Measurements from ENCODE around the gene ADGRV1. TPM values are rescaled to one million over a fixed set of nuclear protein-coding genes. Genes with fewer than 3 reads are reported as not detected.

The ADGRV1 gene
- polyA plus RNA-seq, 3 donors = 0.18 to 0.33 TPM; not detected in 1

GRCh38 chr5:91162534-91163381, 604.2 kb downstream of the ADGRV1 start:
- H3K27me3 ChIP-seq (ENCODE audit: control insufficient read depth in 2 of 2, insufficient read depth in 2 of 2, low read length in 2 of 2) = no peaks in the 10 kb centered on the region
- H3K36me3 ChIP-seq (replicated peaks in 1 of 2; ENCODE audit: control insufficient read depth in 1 of 2, insufficient read depth in 2 of 2, low read length in 2 of 2) = no peaks in the 10 kb centered on the region
- no peaks in the 10 kb centered on the region for H3K9me3 ChIP-seq (replicated peaks in 1 of 2; ENCODE audit: control insufficient read depth in 1 of 2, insufficient read depth in 1 of 2, low read length in 2 of 2)
- H3K4me1 Mint-ChIP-seq = peaks cover 32% of the 10 kb centered on the region
- WGBS (ENCODE audit: insufficient coverage) = 4% methylated on average over 4 of the region's 6 CpGs
- H3K27ac Mint-ChIP-seq = peak overlapping the region; percentile 97 to 100 (median 99)
- H3K27ac ChIP-seq (ENCODE audit: low read depth in 1 of 2, low read length in 2 of 2) = peak overlapping the region; percentile 91 to 95
- no peaks in the 10 kb centered on the region for H4K20me1 ChIP-seq (ENCODE audit: insufficient read depth, low read length)
- DNase-seq = peak; percentile 96 to 99 (median 99)
- peak overlapping the region in 1 of 2 donors; percentile 75 for H3K4me3 Mint-ChIP-seq
- peak overlapping the region; percentile 52 for H3K9ac ChIP-seq (ENCODE audit: insufficient read depth, low read length, poor library complexity, severe bottlenecking)
- peaks cover 0 to 2% of the 10 kb centered on the region in 2 donors for H3K36me3 Mint-ChIP-seq
- peaks cover 0 to 4% (median 0%) of the 10 kb centered on the region in 3 donors for H3K27me3 Mint-ChIP-seq (ENCODE audit: low read depth in 3 of 3)
- no peaks in the 10 kb centered on the region for H3K79me2 ChIP-seq (ENCODE audit: insufficient read depth, low read length)
- H3K4me1 ChIP-seq (ENCODE audit: control insufficient read depth in 1 of 2, insufficient read depth in 2 of 2, low read length in 2 of 2) = peaks cover 29 to 35% of the 10 kb centered on the region in 2 donors
- no peak for TF ChIP-seq CTCF (IDR thresholded peaks at IDR 0.05)
- no peaks in the 10 kb centered on the region for H3K9me3 Mint-ChIP-seq
- peak overlapping the region; percentile 37 for H2AFZ ChIP-seq (ENCODE audit: insufficient read depth, low read depth, low read length, poor library complexity, severe bottlenecking)
- H3K4me3 ChIP-seq (replicated peaks in 1 of 3; ENCODE audit: low read depth in 2 of 3, low read length in 3 of 3) = peak overlapping the region in 1 of 3 experiments; percentile 54
- H3K4me2 ChIP-seq (replicated peaks; ENCODE audit: extremely low read depth, low read length, poor library complexity, severe bottlenecking) = peak overlapping the region; percentile 52
- intact Hi-C loops (cut with micrococcal nuclease) = loop anchor here (2.0 to 5.0 kb wide), 4 partner anchors 60 to 220 kb away; partner anchors contain the start of gene ARRDC3 (in 1 of the 2)

- Histone ChIP-seq H3K9ac (ENCODE audit: insufficient read depth, low read length, poor library complexity, severe bottlenecking) (no peak overlapping the region), H3K9me3 (replicated peaks in 1 of 2; ENCODE audit: control insufficient read depth in 1 of 2, insufficient read depth in 1 of 2, low read length in 2 of 2) (no peaks in the 10 kb centered on the region), H3K4me3 (replicated peaks in 1 of 3; ENCODE audit: low read depth in 2 of 3, low read length in 3 of 3) (no peak overlapping the region), H3K4me1 (ENCODE audit: control insufficient read depth in 1 of 2, insufficient read depth in 2 of 2, low read length in 2 of 2) (peaks cover 29 to 38% of the 10 kb centered on the region in 2 donors), H2AFZ (ENCODE audit: insufficient read depth, low read depth, low read length, poor library complexity, severe bottlenecking) (no peak overlapping the region), H3K36me3 (replicated peaks in 1 of 2; ENCODE audit: control insufficient read depth in 1 of 2, insufficient read depth in 2 of 2, low read length in 2 of 2) (no peaks in the 10 kb centered on the region), H3K4me2 (replicated peaks; ENCODE audit: extremely low read depth, low read length, poor library complexity, severe bottlenecking) (no peak overlapping the region), H3K79me2 (ENCODE audit: insufficient read depth, low read length) (no peaks in the 10 kb centered on the region), H4K20me1 (ENCODE audit: insufficient read depth, low read length) (no peaks in the 10 kb centered on the region), H3K27me3 (ENCODE audit: control insufficient read depth in 2 of 2, insufficient read depth in 2 of 2, low read length in 2 of 2) (no peaks in the 10 kb centered on the region), H3K27ac (ENCODE audit: low read depth in 1 of 2, low read length in 2 of 2) (peak overlapping the region in 1 of 2 donors; percentile 91)
- DNase-seq = no peak
- peaks cover 0 to 4% (median 0%) of the 10 kb centered on the region in 3 donors for H3K27me3 Mint-ChIP-seq (ENCODE audit: low read depth in 3 of 3)
- intact Hi-C loops (cut with micrococcal nuclease) = loop anchor here (5.0 kb wide), 3 partner anchors 62 to 218 kb away; partner anchors contain the start of gene ARRDC3 (in 1 of the 2)
- no peaks in the 10 kb centered on the region for H3K9me3 Mint-ChIP-seq
- peaks cover 0 to 2% of the 10 kb centered on the region in 2 donors for H3K36me3 Mint-ChIP-seq
- no peak overlapping the region for H3K4me3 Mint-ChIP-seq
- no peak for TF ChIP-seq CTCF (IDR thresholded peaks at IDR 0.05)
- H3K27ac Mint-ChIP-seq = peak overlapping the region in 2 of 7 donors; percentile 15 to 30
- peaks cover 32% of the 10 kb centered on the region for H3K4me1 Mint-ChIP-seq
- 92% methylated on average over 2 of the region's 3 CpGs for WGBS (ENCODE audit: insufficient coverage)
Observed at GRCh38 chr5:91164424-91164823, 605.8 kb downstream of the ADGRV1 start.

Data from CD14-positive monocyte (primary cell).